Cerebellar nuclear complex (tissue), 1 donor: ENCODE results near the gene SENP1.

Experiments
- DNase-seq, 2 experiments: peaks; one replicate each; lab custom pipeline; 2025; lab: John Stamatoyannopoulos, UW

The SENP1 gene

DNA sequence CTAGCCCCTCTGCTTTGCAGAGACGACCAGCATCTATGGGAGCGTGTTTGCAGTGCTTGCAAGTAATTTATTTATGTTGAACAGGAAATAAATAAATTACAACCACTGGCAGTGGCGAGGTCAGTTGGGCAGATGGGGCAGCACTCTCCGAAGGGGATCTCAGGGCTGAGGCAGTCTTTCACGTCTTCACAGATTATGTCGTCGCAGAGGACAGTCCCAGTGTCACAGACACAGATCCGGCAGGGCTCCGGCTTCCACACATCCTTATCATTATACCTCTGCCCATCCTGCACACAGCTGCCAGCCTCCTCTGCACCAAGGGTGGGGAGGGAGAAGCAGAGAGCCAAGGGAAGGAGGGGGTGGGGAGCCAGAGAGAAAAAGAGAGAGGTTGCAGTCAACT, 106.1 kb downstream of the SENP1 start:
- no peak for DNase-seq

- no peak for DNase-seq
Measured at GRCh38 chr12:47997321-47997720, 108.6 kb downstream of the SENP1 start.

- no peak for DNase-seq
Measured at GRCh38 chr12:47995981-47996401, 109.9 kb downstream of the SENP1 start.

DNA sequence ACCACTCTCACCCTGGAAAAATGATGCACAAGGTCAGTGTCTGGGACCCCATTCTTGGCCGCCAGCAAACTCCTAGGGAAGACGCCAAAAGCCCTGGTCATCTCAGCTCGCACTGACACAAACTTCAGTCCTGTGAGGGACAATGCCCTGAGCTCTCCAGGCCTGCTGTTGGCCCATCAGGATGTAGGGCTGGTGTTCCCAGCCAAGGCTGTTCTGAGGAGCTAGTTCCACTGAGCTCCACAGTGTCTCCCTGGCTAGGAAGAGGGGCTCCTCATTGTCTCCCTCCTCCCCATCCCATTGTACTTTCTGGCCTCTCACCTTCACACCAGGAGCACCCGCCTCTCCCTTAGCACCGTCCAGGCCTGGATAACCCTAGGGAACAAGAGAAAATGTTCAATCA, 112.4 kb downstream of the SENP1 start:
- DNase-seq: no peak
